ENCODE results near the gene KHDRBS2. TPM values are rescaled to one million over a fixed set of nuclear protein-coding genes. Genes with fewer than 3 reads are reported as not detected.

The KHDRBS2 gene
- total RNA-seq, 3 donors from 2014 or later = 0.14 TPM; not detected in 2

GRCh38 chr6:62265906-62266525 lies 20.0 kb downstream of the KHDRBS2 start:
- ATAC-seq = no peak
- no peaks in the 10 kb centered on the region for H3K9me3 Mint-ChIP-seq
- DNase-seq = no peak
- no peaks in the 10 kb centered on the region for H3K4me1 Mint-ChIP-seq (ENCODE audit: low read depth)
- no peaks in the 10 kb centered on the region for H3K27me3 Mint-ChIP-seq (ENCODE audit: low read depth)
- no peaks in the 10 kb centered on the region for H3K36me3 Mint-ChIP-seq (ENCODE audit: insufficient read depth)
- H3K4me3 Mint-ChIP-seq = no peak overlapping the region

GRCh38 chr6:62262283-62262682 lies 23.7 kb downstream of the KHDRBS2 start:
- no peak overlapping the region for H3K4me3 Mint-ChIP-seq
- H3K36me3 Mint-ChIP-seq (ENCODE audit: insufficient read depth) = no peaks in the 10 kb centered on the region
- DNase-seq (no peak), ATAC-seq (no peak)
- no peaks in the 10 kb centered on the region for H3K27me3 Mint-ChIP-seq (ENCODE audit: low read depth)
- no peaks in the 10 kb centered on the region for H3K4me1 Mint-ChIP-seq (ENCODE audit: low read depth)
- no peaks in the 10 kb centered on the region for H3K9me3 Mint-ChIP-seq

GRCh38 chr6:62246087-62246486 lies 39.9 kb downstream of the KHDRBS2 start:
- Mint-ChIP-seq H3K9me3 (no peaks in the 10 kb centered on the region), H3K4me3 (no peak overlapping the region), H3K4me1 (ENCODE audit: low read depth) (no peaks in the 10 kb centered on the region), H3K36me3 (ENCODE audit: insufficient read depth) (no peaks in the 10 kb centered on the region), H3K27me3 (ENCODE audit: low read depth) (no peaks in the 10 kb centered on the region)
- DNase-seq = no peak
- ATAC-seq = no peak

GRCh38 chr6:62236784-62237183 lies 49.2 kb downstream of the KHDRBS2 start:
- no peaks in the 10 kb centered on the region for H3K36me3 Mint-ChIP-seq (ENCODE audit: insufficient read depth)
- H3K4me1 Mint-ChIP-seq (ENCODE audit: low read depth) = no peaks in the 10 kb centered on the region
- ATAC-seq (no peak), DNase-seq (no peak)
- no peaks in the 10 kb centered on the region for H3K9me3 Mint-ChIP-seq
- H3K4me3 Mint-ChIP-seq = no peak overlapping the region
- H3K27me3 Mint-ChIP-seq (ENCODE audit: low read depth) = no peaks in the 10 kb centered on the region

GRCh38 chr6:62229231-62229630 lies 56.8 kb downstream of the KHDRBS2 start:
- ATAC-seq (no peak), DNase-seq (no peak)
- Mint-ChIP-seq H3K9me3 (peaks cover 21% of the 10 kb centered on the region), H3K36me3 (ENCODE audit: insufficient read depth) (no peaks in the 10 kb centered on the region), H3K27me3 (ENCODE audit: low read depth) (no peaks in the 10 kb centered on the region), H3K4me1 (ENCODE audit: low read depth) (no peaks in the 10 kb centered on the region), H3K4me3 (no peak overlapping the region)

- DNase-seq (no peak), ATAC-seq (no peak)
- Mint-ChIP-seq H3K27me3 (ENCODE audit: low read depth) (no peaks in the 10 kb centered on the region), H3K4me1 (ENCODE audit: low read depth) (no peaks in the 10 kb centered on the region), H3K36me3 (ENCODE audit: insufficient read depth) (no peaks in the 10 kb centered on the region), H3K9me3 (peaks cover 10% of the 10 kb centered on the region), H3K4me3 (no peak overlapping the region)
These were observed 68.2 kb downstream of the KHDRBS2 start for GRCh38 chr6:62217866-62218265.

GRCh38 chr6:62202078-62202477 lies 83.9 kb downstream of the KHDRBS2 start:
- ATAC-seq = no peak
- Mint-ChIP-seq H3K36me3 (ENCODE audit: insufficient read depth) (no peaks in the 10 kb centered on the region), H3K4me1 (ENCODE audit: low read depth) (no peaks in the 10 kb centered on the region)

GRCh38 chr6:62192593-62192992 lies 93.4 kb downstream of the KHDRBS2 start:
- DNase-seq (no peak), ATAC-seq (no peak)
- H3K9me3 Mint-ChIP-seq = peaks cover 21% of the 10 kb centered on the region
- no peaks in the 10 kb centered on the region for H3K36me3 Mint-ChIP-seq (ENCODE audit: insufficient read depth)
- no peak overlapping the region for H3K4me3 Mint-ChIP-seq
- H3K27me3 Mint-ChIP-seq (ENCODE audit: low read depth) = no peaks in the 10 kb centered on the region
- H3K4me1 Mint-ChIP-seq (ENCODE audit: low read depth) = no peaks in the 10 kb centered on the region

More at GRCh38 chr6:62202078-62202477, 83.9 kb downstream of the KHDRBS2 start:
- DNase-seq = no peak
- Mint-ChIP-seq H3K4me3 (no peak overlapping the region), H3K9me3 (peaks cover 16% of the 10 kb centered on the region), H3K27me3 (ENCODE audit: low read depth) (no peaks in the 10 kb centered on the region)

GRCh38 chr6:62175195-62175594 lies 110.8 kb downstream of the KHDRBS2 start:
- Mint-ChIP-seq H3K4me1 (ENCODE audit: low read depth) (no peaks in the 10 kb centered on the region), H3K4me3 (no peak overlapping the region), H3K9me3 (peaks cover 16% of the 10 kb centered on the region), H3K27me3 (ENCODE audit: low read depth) (no peaks in the 10 kb centered on the region), H3K36me3 (ENCODE audit: insufficient read depth) (no peaks in the 10 kb centered on the region)
- ATAC-seq = no peak
- DNase-seq = no peak

- Mint-ChIP-seq H3K9me3 (peaks cover 16% of the 10 kb centered on the region), H3K4me1 (ENCODE audit: low read depth) (no peaks in the 10 kb centered on the region), H3K4me3 (no peak overlapping the region), H3K27me3 (ENCODE audit: low read depth) (no peaks in the 10 kb centered on the region), H3K36me3 (ENCODE audit: insufficient read depth) (no peaks in the 10 kb centered on the region)
- ATAC-seq (no peak), DNase-seq (no peak)
These were observed 111.5 kb downstream of the KHDRBS2 start for GRCh38 chr6:62174548-62174947.

GRCh38 chr6:62167736-62168135 lies 118.3 kb downstream of the KHDRBS2 start:
- H3K27me3 Mint-ChIP-seq (ENCODE audit: low read depth) = no peaks in the 10 kb centered on the region
- H3K9me3 Mint-ChIP-seq = peaks cover 22% of the 10 kb centered on the region
- no peaks in the 10 kb centered on the region for H3K4me1 Mint-ChIP-seq (ENCODE audit: low read depth)
- DNase-seq (no peak), ATAC-seq (no peak)
- no peak overlapping the region for H3K4me3 Mint-ChIP-seq
- no peaks in the 10 kb centered on the region for H3K36me3 Mint-ChIP-seq (ENCODE audit: insufficient read depth)

- H3K36me3 Mint-ChIP-seq (ENCODE audit: insufficient read depth) = no peaks in the 10 kb centered on the region
- no peaks in the 10 kb centered on the region for H3K4me1 Mint-ChIP-seq (ENCODE audit: low read depth)
- no peak overlapping the region for H3K4me3 Mint-ChIP-seq
- H3K9me3 Mint-ChIP-seq = peaks cover 15% of the 10 kb centered on the region
- H3K27me3 Mint-ChIP-seq (ENCODE audit: low read depth) = no peaks in the 10 kb centered on the region
- DNase-seq (no peak), ATAC-seq (no peak)
These were observed 123.2 kb downstream of the KHDRBS2 start for GRCh38 chr6:62162858-62163257.

- Mint-ChIP-seq H3K9me3 (peaks cover 10% of the 10 kb centered on the region), H3K36me3 (ENCODE audit: insufficient read depth) (no peaks in the 10 kb centered on the region), H3K4me3 (no peak overlapping the region), H3K27me3 (ENCODE audit: low read depth) (no peaks in the 10 kb centered on the region), H3K4me1 (ENCODE audit: low read depth) (no peaks in the 10 kb centered on the region)
- DNase-seq (no peak), ATAC-seq (no peak)
These were observed 133.2 kb downstream of the KHDRBS2 start for GRCh38 chr6:62152796-62153195.

GRCh38 chr6:62150048-62150663 lies 135.9 kb downstream of the KHDRBS2 start:
- ATAC-seq (no peak), DNase-seq (no peak)
- H3K9me3 Mint-ChIP-seq = peaks cover 5% of the 10 kb centered on the region
- no peaks in the 10 kb centered on the region for H3K4me1 Mint-ChIP-seq (ENCODE audit: low read depth)
- H3K36me3 Mint-ChIP-seq (ENCODE audit: insufficient read depth) = no peaks in the 10 kb centered on the region
- H3K27me3 Mint-ChIP-seq (ENCODE audit: low read depth) = no peaks in the 10 kb centered on the region
- H3K4me3 Mint-ChIP-seq = no peak overlapping the region
